A549 (cell line): ENCODE measurements around the gene BRPF3. TPM values are rescaled to one million over a fixed set of nuclear protein-coding genes. Genes with fewer than 3 reads are reported as not detected.

Experiments used
- ATAC-seq, 2 experiments: fragments of 200-7000 bp in 1 of 2; fragments of >200 bp in 1 of 2; cut with Nextera tagmentation in 1 of 2; cut with Tn5 transposase in 1 of 2; 3 replicates each; pipeline versions ENCODE4 v1.8.0 to v1.9.1; 2018 to 2020; ENCODE audit warnings: mild to moderate bottlenecking in 1 of 2, moderate library complexity in 1 of 2
- CTCF ChIA-PET: fragments of 300-600 bp; sonication (Branson Sonifier 250); formaldehyde crosslinking; extraction: SDS; loops from one replicate; lab custom pipeline; 2021; ENCODE audit warnings: antibody characterized with exemption, inconsistent platforms; lab: Yijun Ruan, JAX
- POLR2A ChIA-PET: fragments of 350-600 bp; formaldehyde crosslinking; extraction: SDS; loops from one replicate; lab custom pipeline; 2021; ENCODE audit warnings: antibody characterized with exemption, inconsistent platforms; lab: Yijun Ruan, JAX
- DNase-seq, 2 experiments: peaks; one replicate each; pipeline versions ENCODE4 v3.0.0 to v3.0.0-alpha.2; 2011 to 2016; ENCODE audit warnings: low read depth in 1 of 2, low spot score in 1 of 2
- FAIRE-seq: peaks from 2 replicates; lab custom pipeline; 2011; peaks lifted over from hg19 to GRCh38; lab: Jason Lieb, UNC
- H3K27ac ChIP-seq, 2 experiments: fragments of >200 bp; sonication (Bioruptor Twin); formaldehyde crosslinking; 3 replicates each; pipeline ENCODE4 v1.5.1; 2016 to 2017
- H3K4me1 ChIP-seq: fragments of >200 bp; sonication (Bioruptor Twin); formaldehyde crosslinking; 3 replicates; pipeline ENCODE4 v1.6.1; 2016
- H3K4me2 ChIP-seq: fragments of >200 bp; sonication (Bioruptor Twin); formaldehyde crosslinking; 3 replicates; pipeline ENCODE4 v1.6.1; 2016
- H3K4me3 ChIP-seq: fragments of >200 bp; sonication (Bioruptor Twin); formaldehyde crosslinking; 3 replicates; pipeline ENCODE4 v1.5.1; 2016
- H3K9me3 ChIP-seq: fragments of >200 bp; sonication (Bioruptor Twin); formaldehyde crosslinking; 3 replicates; pipeline ENCODE4 v1.6.1; 2016
- BCL3 ChIP-seq: fragments of >200 bp; sonication (Bioruptor Twin); formaldehyde crosslinking; IDR thresholded peaks from 3 replicates; pipeline ENCODE4 v1.6.1; 2016
- CEBPB ChIP-seq, 2 experiments: fragments of >200 bp in 1 of 2; sonication (Bioruptor Twin) in 1 of 2; formaldehyde crosslinking in 1 of 2; IDR thresholded peaks; 2 replicates each; pipeline ENCODE4 v1.6.1; 2012 to 2016
- EHMT2 ChIP-seq: fragments of 200-600 bp; sonication (generic); IDR thresholded peaks from 2 replicates; pipeline ENCODE4 v1.6.1; 2016; ENCODE audit warnings: antibody characterized with exemption, low read depth, mild to moderate bottlenecking, moderate library complexity
- ELK1 ChIP-seq: fragments of 150-350 bp; IDR thresholded peaks from 2 replicates; pipeline ENCODE4 v1.6.1; 2014; ENCODE audit warnings: low read depth, mild to moderate bottlenecking, low read length
- GATA3 ChIP-seq: IDR thresholded peaks from 2 replicates; pipeline ENCODE4 v1.6.1; 2012; ENCODE audit warnings: borderline replicate concordance
- HEYL ChIP-seq: fragments of 250-450 bp; sonication (Bioruptor Pico); IDR thresholded peaks from 2 replicates; pipeline ENCODE4 v1.8.0; 2021; ENCODE audit warnings: mild to moderate bottlenecking, moderate library complexity
- HOXA7 ChIP-seq: fragments of 250-450 bp; sonication (Bioruptor Pico); IDR thresholded peaks from 2 replicates; pipeline ENCODE4 v1.5.0; 2020; ENCODE audit warnings: mild to moderate bottlenecking, moderate library complexity
- JUN ChIP-seq, 2 experiments: fragments of >200 bp; sonication (Bioruptor Twin); formaldehyde crosslinking; IDR thresholded peaks; 2 replicates in 1 of 2; 3 replicates in 1 of 2; pipeline ENCODE4 v1.6.1; 2016 to 2017
- MYC ChIP-seq: IDR thresholded peaks from 2 replicates; pipeline ENCODE4 v1.6.1; 2012; ENCODE audit warnings: mild to moderate bottlenecking, inconsistent platforms, low read length, improper control_type of control experiment, borderline replicate concordance
- PHF8 ChIP-seq: fragments of 200-600 bp; sonication (generic); IDR thresholded peaks from 2 replicates; pipeline ENCODE4 v1.6.1; 2016; ENCODE audit warnings: low read depth, mild to moderate bottlenecking, antibody characterized with exemption, moderate library complexity, borderline replicate concordance
- RAD21 ChIP-seq, 2 experiments: fragments of >200 bp in 1 of 2; sonication (Bioruptor Twin) in 1 of 2; formaldehyde crosslinking in 1 of 2; IDR thresholded peaks in 1 of 2; conservative IDR thresholded peaks in 1 of 2; 2 replicates in 1 of 2; 3 replicates in 1 of 2; pipeline ENCODE4 v1.6.1; 2012 to 2018; ENCODE audit warnings: inconsistent platforms in 1 of 2
- RNF2 ChIP-seq: fragments of 200-600 bp; sonication (generic); IDR thresholded peaks from 2 replicates; pipeline ENCODE4 v1.6.1; 2016; ENCODE audit warnings: low read depth, mild to moderate bottlenecking, antibody characterized with exemption, moderate library complexity, borderline replicate concordance
- ZC3H11A ChIP-seq: fragments of 450-650 bp; IDR thresholded peaks from 2 replicates; pipeline ENCODE4 v1.6.1; 2014; ENCODE audit warnings: antibody characterized with exemption, mild to moderate bottlenecking
- ZFP36 ChIP-seq: fragments of 450-650 bp; IDR thresholded peaks from 2 replicates; pipeline ENCODE4 v1.6.1; 2014; ENCODE audit warnings: borderline replicate concordance; ENCODE audit not compliant: partially characterized antibody
- ZSCAN20 ChIP-seq: fragments of 250-450 bp; sonication (Bioruptor Pico); IDR thresholded peaks from 2 replicates; pipeline ENCODE4 v1.8.0; 2022; ENCODE audit warnings: mild to moderate bottlenecking, moderate library complexity
- WGBS: methylation state at CpG from one replicate; pipeline ENCODE4 v1.1.6; 2017; ENCODE audit errors: missing lambda C conversion rate; 5-methylcytosine and 5-hydroxymethylcytosine counted together
- polyA plus RNA-seq, 4 experiments: library from polyadenylated mRNA; depleted of rRNA in 3 of 4; stranded (reverse); fragments of >200 nt; fragmentation: RNase III in 1 of 4; extraction: RNeasy Plus Mini Kit Qiagen cat#74134 plus additional on column Dnase treatment in 1 of 4; gene quantifications; 2 replicates in 3 of 4; 3 replicates in 1 of 4; pipeline ENCODE4 v1.2.3, GENCODE V29; 2011 to 2017
- TF ChIP-seq, protein P1 (sequence below): fragments of 250-450 bp; sonication (Bioruptor Pico); IDR thresholded peaks from 2 replicates; pipeline ENCODE4 v1.5.0; 2020; ENCODE audit warnings: low read depth, mild to moderate bottlenecking, moderate library complexity

Gene BRPF3
- polyA plus RNA-seq, 2 of the 4 experiments (the other 2 are of a cell fraction): 9.8 to 11.2 TPM

DNA sequence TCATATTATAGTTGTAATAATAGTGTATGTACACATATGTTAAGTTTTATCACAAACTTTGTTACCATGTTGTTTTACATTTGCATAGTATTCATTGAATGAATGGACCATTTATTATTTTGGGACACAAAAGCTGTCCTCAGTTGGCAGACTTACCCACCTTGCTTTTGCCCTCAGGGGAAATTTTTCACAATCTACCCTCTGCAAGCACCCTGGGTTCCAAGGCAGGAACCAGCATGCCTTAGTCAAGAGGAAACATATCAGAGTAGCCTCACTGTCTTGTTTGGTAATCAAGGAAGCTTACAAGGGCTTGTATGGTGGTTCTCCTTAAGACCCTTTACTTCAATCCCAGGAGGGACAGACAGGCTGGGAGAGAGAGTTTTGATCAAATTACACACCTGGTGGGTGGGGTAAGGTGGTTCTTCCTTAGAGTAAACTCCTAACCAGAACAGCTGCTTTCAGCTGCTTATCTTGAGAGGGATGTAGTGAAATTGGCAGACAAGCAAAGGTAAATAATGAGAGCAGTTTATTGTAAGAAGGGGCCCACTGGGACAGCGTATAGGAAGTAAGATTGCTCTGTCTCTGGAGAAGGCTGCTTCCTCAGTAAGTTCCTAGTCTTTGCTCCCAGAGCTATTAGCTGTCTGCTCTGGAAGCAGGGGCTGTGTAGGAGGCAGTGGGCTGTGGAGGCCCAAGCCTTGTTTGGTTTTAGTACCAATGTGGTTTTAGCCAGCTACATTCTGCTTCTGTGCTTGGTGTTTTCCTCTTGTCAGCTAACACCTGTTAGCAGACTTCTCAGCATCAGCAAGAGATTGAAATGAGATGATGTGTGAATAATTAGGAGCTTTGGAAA is 31.1 kb downstream of the BRPF3 start:
- DNase-seq (no peak), FAIRE-seq (no peak), ATAC-seq (no peak)
- POLR2A ChIA-PET: no interaction called here
- Histone ChIP-seq H3K4me3 (no peak overlapping the region), H3K27ac (no peak overlapping the region), H3K9me3 (no peaks in the 10 kb centered on the region), H3K4me2 (no peak overlapping the region), H3K4me1 (peaks cover 12% of the 10 kb centered on the region; the same call in 2 of the 3 replicates)
- TF ChIP-seq RNF2 (no peak), BCL3 (no peak), RAD21 (conservative IDR thresholded peaks at IDR 0.05 in 1 of 2, IDR thresholded peaks at IDR 0.05 in 1 of 2) (no peak)
- TF ChIP-seq, protein P1, sequence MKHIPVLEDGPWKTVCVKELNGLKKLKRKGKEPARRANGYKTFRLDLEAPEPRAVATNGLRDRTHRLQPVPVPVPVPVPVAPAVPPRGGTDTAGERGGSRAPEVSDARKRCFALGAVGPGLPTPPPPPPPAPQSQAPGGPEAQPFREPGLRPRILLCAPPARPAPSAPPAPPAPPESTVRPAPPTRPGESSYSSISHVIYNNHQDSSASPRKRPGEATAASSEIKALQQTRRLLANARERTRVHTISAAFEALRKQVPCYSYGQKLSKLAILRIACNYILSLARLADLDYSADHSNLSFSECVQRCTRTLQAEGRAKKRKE (CRISPR knock-in tag): no peak
- WGBS: 89% methylated on average over 1 of the region's 1 CpG
- CTCF ChIA-PET: interaction anchor here (1.5 kb wide), 1 partner anchor 14 kb away, joined by 5 read pairs; no protein-coding TSS in a partner anchor

DNA sequence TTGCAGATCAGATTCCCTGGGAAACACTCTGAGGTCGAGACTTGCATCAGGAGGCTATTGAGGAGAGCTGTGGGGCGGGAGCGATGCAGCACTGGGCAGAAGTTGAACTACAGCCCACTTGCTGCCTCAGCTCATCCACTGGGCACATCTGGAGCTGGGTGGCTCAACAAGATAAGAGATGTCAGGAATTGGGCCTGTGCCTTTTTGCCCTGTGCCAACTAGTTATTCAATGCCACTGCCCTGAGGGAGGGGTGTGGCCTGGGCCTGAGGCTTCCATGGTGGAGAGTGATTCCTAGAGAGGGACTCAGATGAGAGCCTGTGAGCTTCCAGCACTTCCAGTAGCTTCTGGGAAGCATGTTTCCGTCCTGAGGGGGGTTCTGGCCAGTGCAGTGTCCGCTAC is 32.7 kb downstream of the BRPF3 start:
- DNase-seq (no peak), FAIRE-seq (no peak), ATAC-seq (no peak)
- Histone ChIP-seq H3K4me2 (no peak overlapping the region), H3K4me1 (peaks cover 12% of the 10 kb centered on the region; the same call in 2 of the 3 replicates), H3K9me3 (no peaks in the 10 kb centered on the region), H3K4me3 (no peak overlapping the region), H3K27ac (no peak overlapping the region)
- CTCF ChIA-PET: interaction anchor here (0.6 to 1.5 kb wide), 2 partner anchors 17 to 108 kb away, joined by 3 to 4 read pairs; no protein-coding TSS in a partner anchor
- POLR2A ChIA-PET: no interaction called here
- 94% methylated on average over 2 of the region's 5 CpGs for WGBS
- TF ChIP-seq ZC3H11A: no peak
- TF ChIP-seq RNF2: no peak
- TF ChIP-seq ZSCAN20 (CRISPR knock-in tag): no peak
- no peak for TF ChIP-seq BCL3
- no peak for TF ChIP-seq HEYL (CRISPR knock-in tag)
- TF ChIP-seq PHF8: no peak
- no peak for TF ChIP-seq CEBPB (IDR thresholded peaks at IDR 0.05)
- no peak for TF ChIP-seq ZFP36
- no peak for TF ChIP-seq GATA3

DNA sequence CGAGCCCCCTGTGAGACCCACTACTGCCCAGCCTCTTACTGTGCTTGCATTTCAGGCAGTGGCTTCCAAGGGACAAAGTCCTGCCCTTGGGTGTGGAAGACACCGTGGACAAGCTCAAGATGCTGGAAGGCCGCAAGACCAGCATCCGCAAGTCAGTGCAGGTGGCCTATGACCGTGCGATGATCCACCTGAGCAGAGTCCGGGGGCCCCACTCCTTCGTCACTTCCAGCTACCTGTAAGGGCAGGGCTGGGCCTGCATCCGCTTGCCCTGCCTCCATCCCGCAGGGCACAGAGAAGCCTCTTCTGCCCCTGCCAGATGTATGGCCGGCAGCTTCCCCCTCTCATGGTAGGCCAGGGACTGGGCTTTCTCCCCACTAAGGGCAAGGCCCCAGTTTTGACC is 33.8 kb downstream of the BRPF3 start:
- Histone ChIP-seq H3K27ac (no peak overlapping the region), H3K9me3 (no peaks in the 10 kb centered on the region), H3K4me2 (no peak overlapping the region), H3K4me1 (0 out of 3 replicates have a peak, but pooled peaks cover under 1% of the 10 kb centered on the region), H3K4me3 (no peak overlapping the region)
- DNase-seq (no peak), FAIRE-seq (no peak), ATAC-seq (no peak)
- ChIA-PET CTCF (interaction anchor here (1.0 to 1.5 kb wide), 2 partner anchors 16 kb away, joined by 4 read pairs; no protein-coding TSS in a partner anchor), POLR2A (no interaction called here)
- TF ChIP-seq GATA3 (no peak), JUN (IDR thresholded peaks at IDR 0.05) (no peak), ELK1 (no peak), ZC3H11A (no peak), ZSCAN20 (CRISPR knock-in tag) (no peak), EHMT2 (no peak), MYC (no peak), HOXA7 (no peak)
- 89% methylated on average over 7 of the region's 11 CpGs for WGBS
